GM12878 (cell line): ENCODE results near the gene PDLIM5.

Experiments
- CTCF ChIP-seq, 3 experiments: IDR thresholded peaks in 2 of 3; conservative IDR thresholded peaks in 1 of 3; 2 replicates each; pipeline ENCODE4 v1.5.1; 2011; ENCODE audit warnings: low read depth in 3 of 3, low read length in 3 of 3, mild to moderate bottlenecking in 3 of 3, control low read depth in 2 of 3, moderate library complexity in 2 of 3, inconsistent platforms in 1 of 3, mixed read lengths in 1 of 3; ENCODE audit not compliant: control insufficient read depth in 2 of 3, insufficient read depth in 1 of 3; ENCODE audit errors: extremely low read depth in 1 of 3
- EZH2 ChIP-seq: IDR thresholded peaks from 2 replicates; pipeline ENCODE4 v1.6.1; 2012; ENCODE audit warnings: low read depth, mild to moderate bottlenecking, control low read depth, inconsistent platforms, low read length, borderline replicate concordance; ENCODE audit not compliant: control insufficient read depth
- HDAC6 ChIP-seq: fragments of 200-600 bp; sonication (generic); IDR thresholded peaks from one replicate; pipeline ENCODE4 v1.8.0; 2017; ENCODE audit warnings: antibody characterized with exemption; ENCODE audit not compliant: unreplicated experiment
- POLR2A ChIP-seq: IDR thresholded peaks from 2 replicates; pipeline ENCODE4 v1.6.1; 2011; ENCODE audit warnings: low read depth, mild to moderate bottlenecking, low read length
- POLR2AphosphoS5 ChIP-seq: IDR thresholded peaks from 2 replicates; pipeline ENCODE4 v1.6.1; 2011; ENCODE audit warnings: mild to moderate bottlenecking, low read length, inconsistent platforms
- RAD21 ChIP-seq: IDR thresholded peaks from 2 replicates; pipeline ENCODE4 v1.6.1; 2011; ENCODE audit warnings: mild to moderate bottlenecking, low read depth, low read length, moderate library complexity; ENCODE audit not compliant: insufficient read depth
- SKIL ChIP-seq: fragments of 450-650 bp; IDR thresholded peaks from 2 replicates; pipeline ENCODE4 v1.6.1; 2017; ENCODE audit warnings: mild to moderate bottlenecking, low read depth, inconsistent platforms; ENCODE audit not compliant: poor library complexity, severe bottlenecking
- TAF1 ChIP-seq: IDR thresholded peaks from 2 replicates; pipeline ENCODE4 v1.6.1; 2011; ENCODE audit warnings: mild to moderate bottlenecking, low read depth, low read length, borderline replicate concordance

- TF ChIP-seq POLR2AphosphoS5 (no peak), SKIL (no peak), TAF1 (no peak), POLR2A (no peak), RAD21 (no peak), EZH2 (no peak), CTCF (IDR thresholded peaks at IDR 0.05 in 2 of 3, conservative IDR thresholded peaks at IDR 0.05 in 1 of 3; ENCODE audit: control insufficient read depth in 2 of 3, extremely low read depth in 1 of 3, insufficient read depth in 1 of 3, low read depth in 3 of 3, low read length in 3 of 3) (no peak), HDAC6 (no peak)
Measured at GRCh38 chr4:94463771-94464170, 12.0 kb downstream of the PDLIM5 start.
